Tibial nerve (tissue), 4 donors: ENCODE measurements around the gene OGDH. TPM values are rescaled to one million over a fixed set of nuclear protein-coding genes. Genes with fewer than 3 reads are reported as not detected.
"Not testable (repeated sequence)": the region's sequence is repeated elsewhere in the genome, so short reads cannot be mapped to it uniquely, and the experiment has no call there.

Experiments used
- DNase-seq, 2 donors: peaks; one replicate each; pipeline ENCODE4 v3.0.0-alpha.2; 2019; ENCODE audit warnings: low spot score in 2 of 2
- H3K27ac ChIP-seq, 4 donors: fragments of 200-600 bp; sonication (generic) in 3 of 4; one replicate each; pipeline ENCODE4 v1.5.1; 2017 to 2019; ENCODE audit warnings: mild to moderate bottlenecking in 1 of 4
- H3K27me3 ChIP-seq, 2 donors: fragments of 200-600 bp; sonication (generic) in 1 of 2; one replicate each; pipeline versions ENCODE4 v1.5.1 to v1.6.0; 2017 to 2019
- H3K36me3 ChIP-seq, 3 donors: fragments of 200-600 bp; sonication (generic); one replicate each; pipeline ENCODE4 v1.5.1; 2018 to 2019
- H3K4me1 ChIP-seq, 4 donors: fragments of 200-600 bp; sonication (generic) in 3 of 4; one replicate each; pipeline ENCODE4 v1.5.1; 2017 to 2019
- H3K4me3 ChIP-seq, 4 donors: fragments of 200-600 bp; sonication (generic) in 3 of 4; one replicate each; pipeline ENCODE4 v1.5.1; 2017 to 2019; ENCODE audit warnings: mild to moderate bottlenecking in 1 of 4, moderate library complexity in 1 of 4
- H3K9me3 ChIP-seq, 4 donors: fragments of 200-600 bp; sonication (generic) in 3 of 4; one replicate each; pipeline ENCODE4 v1.5.1; 2017 to 2019
- EP300 ChIP-seq, 2 donors: sonication (generic); formaldehyde crosslinking; IDR thresholded peaks; one replicate each; pipeline ENCODE4 v1.6.1; 2017; ENCODE audit warnings: antibody characterized with exemption in 2 of 2, mild to moderate bottlenecking in 1 of 2
- POLR2A ChIP-seq, 2 donors: fragments of 450-650 bp; IDR thresholded peaks; one replicate each; pipeline ENCODE4 v1.6.1; 2017; ENCODE audit warnings: antibody characterized with exemption in 2 of 2, mild to moderate bottlenecking in 2 of 2, moderate library complexity in 2 of 2
- WGBS, 2 donors: methylation state at CpG; one replicate each; pipeline ENCODE4 v1.1.5; 2018; 5-methylcytosine and 5-hydroxymethylcytosine counted together
- total RNA-seq, 4 donors: library from RNA; depleted of rRNA; stranded (reverse); fragments of >200 nt; gene quantifications; one replicate each; pipeline ENCODE4 v1.1.0, GENCODE V29; 2016
- TF ChIP-seq, protein P1 (sequence below), 5 experiments: fragments of 200-600 bp in 3 of 5; fragments of 450-650 bp in 2 of 5; sonication (generic) in 3 of 5; IDR thresholded peaks; one replicate each; pipeline ENCODE4 v1.5.1; 2016 to 2019; ENCODE audit warnings: antibody characterized with exemption in 5 of 5, mild to moderate bottlenecking in 3 of 5, moderate library complexity in 2 of 5

OGDH gene
- total RNA-seq, 4 donors from 2014 or later = 66.8 to 76.5 (median 70.1) TPM

DNA sequence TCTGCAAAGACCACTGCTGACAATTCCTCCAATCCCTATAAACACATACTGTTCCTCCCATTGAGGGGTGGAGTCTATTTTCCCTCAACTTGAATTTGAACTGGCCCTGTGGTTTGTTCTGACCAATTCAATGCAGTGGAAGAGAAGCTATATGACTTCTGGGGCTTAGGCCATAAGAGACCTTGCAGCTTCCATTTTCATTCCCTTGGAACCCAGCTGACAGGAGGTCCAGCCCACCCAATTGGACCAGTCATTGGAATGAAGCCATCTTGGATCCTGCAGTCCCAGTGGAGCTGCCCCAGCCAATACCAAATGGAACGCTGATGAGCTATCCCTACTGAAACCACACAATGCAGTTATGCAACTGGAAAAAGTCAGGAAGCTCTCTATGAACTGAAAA, 15.5 kb upstream of the OGDH start:
- no peak overlapping the region for H3K27ac ChIP-seq
- no peak for DNase-seq
- no peaks in the 10 kb centered on the region for H3K9me3 ChIP-seq
- no peak overlapping the region for H3K4me3 ChIP-seq
- WGBS, 2 donors = 80% methylated on average over 1 of the region's 1 CpG
- H3K27me3 ChIP-seq = no peaks in the 10 kb centered on the region
- H3K36me3 ChIP-seq = no peaks in the 10 kb centered on the region
- TF ChIP-seq POLR2A (IDR thresholded peaks at IDR 0.05) = no peak
- no peak for TF ChIP-seq EP300 (IDR thresholded peaks at IDR 0.05)
- TF ChIP-seq, protein P1, sequence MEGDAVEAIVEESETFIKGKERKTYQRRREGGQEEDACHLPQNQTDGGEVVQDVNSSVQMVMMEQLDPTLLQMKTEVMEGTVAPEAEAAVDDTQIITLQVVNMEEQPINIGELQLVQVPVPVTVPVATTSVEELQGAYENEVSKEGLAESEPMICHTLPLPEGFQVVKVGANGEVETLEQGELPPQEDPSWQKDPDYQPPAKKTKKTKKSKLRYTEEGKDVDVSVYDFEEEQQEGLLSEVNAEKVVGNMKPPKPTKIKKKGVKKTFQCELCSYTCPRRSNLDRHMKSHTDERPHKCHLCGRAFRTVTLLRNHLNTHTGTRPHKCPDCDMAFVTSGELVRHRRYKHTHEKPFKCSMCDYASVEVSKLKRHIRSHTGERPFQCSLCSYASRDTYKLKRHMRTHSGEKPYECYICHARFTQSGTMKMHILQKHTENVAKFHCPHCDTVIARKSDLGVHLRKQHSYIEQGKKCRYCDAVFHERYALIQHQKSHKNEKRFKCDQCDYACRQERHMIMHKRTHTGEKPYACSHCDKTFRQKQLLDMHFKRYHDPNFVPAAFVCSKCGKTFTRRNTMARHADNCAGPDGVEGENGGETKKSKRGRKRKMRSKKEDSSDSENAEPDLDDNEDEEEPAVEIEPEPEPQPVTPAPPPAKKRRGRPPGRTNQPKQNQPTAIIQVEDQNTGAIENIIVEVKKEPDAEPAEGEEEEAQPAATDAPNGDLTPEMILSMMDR (IDR thresholded peaks at IDR 0.05) = no peak
- H3K4me1 ChIP-seq = peaks cover 0 to 6% (median 0%) of the 10 kb centered on the region in 4 donors

DNA sequence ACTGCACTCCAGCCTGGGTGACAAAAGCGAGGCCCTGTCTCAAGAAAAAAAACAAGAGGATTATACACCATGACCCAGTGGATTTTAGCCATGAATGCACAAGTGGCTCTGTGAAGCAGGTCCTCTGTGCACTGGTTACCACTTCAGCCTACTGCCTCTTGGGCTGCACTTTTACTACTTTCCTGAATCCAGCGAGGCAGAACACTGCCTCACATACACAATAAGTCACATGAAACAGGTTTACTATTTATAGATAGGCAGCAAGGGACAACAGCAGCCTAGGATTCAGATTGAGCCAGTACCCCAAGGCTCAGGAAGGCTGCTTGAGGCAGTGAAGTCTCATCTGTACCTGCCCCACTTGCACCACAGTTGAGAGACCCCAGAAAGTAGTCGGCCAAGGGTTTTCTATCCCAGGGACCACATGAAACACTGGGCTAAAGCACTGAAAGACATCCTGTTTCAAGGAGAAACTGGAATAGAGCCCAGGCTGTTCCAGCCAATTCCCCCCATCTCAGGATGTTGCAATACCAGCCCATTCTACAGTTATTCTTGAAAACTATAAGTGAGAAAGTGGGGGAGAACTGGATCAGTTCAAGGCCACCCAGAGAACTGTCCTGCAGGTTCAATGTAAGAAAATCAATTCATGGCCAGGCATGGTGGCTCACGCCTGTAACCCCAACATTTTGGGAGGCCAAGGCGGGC, 10.3 kb upstream of the OGDH start:
- Histone ChIP-seq H3K9me3 (no peaks in the 10 kb centered on the region), H3K4me3 (no peak overlapping the region), H3K27me3 (no peaks in the 10 kb centered on the region), H3K27ac (no peak overlapping the region), H3K4me1 (no peaks in the 10 kb centered on the region), H3K36me3 (no peaks in the 10 kb centered on the region)
- no peak for TF ChIP-seq EP300 (IDR thresholded peaks at IDR 0.05)
- TF ChIP-seq POLR2A (IDR thresholded peaks at IDR 0.05) = no peak
- TF ChIP-seq, protein P1 (IDR thresholded peaks at IDR 0.05) = no peak
- DNase-seq = no peak
- 55 to 71% methylated on average over 5 of the region's 5 CpGs for WGBS, 2 donors

DNA sequence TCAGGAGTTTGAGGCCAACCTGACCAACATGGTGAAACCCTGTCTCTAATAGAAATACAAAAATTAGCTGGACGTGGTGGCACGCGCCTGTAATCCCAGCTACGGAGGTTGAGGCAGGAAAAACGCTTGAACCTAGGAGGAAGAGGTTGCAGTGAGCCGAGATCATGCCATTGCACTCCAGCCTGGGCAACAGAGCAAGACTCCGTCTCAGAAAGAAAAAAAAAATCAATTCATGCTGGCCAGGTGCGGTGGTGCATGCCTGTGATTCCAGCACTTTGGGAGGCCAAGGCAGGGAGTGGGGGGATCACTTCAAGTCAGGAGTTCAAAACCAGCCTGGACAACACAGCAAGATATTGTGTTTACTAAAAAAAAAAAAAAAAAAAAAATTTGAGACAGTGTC, 9.2 kb upstream of the OGDH start:
- H3K27me3 ChIP-seq, DNase-seq, H3K27ac ChIP-seq, H3K9me3 ChIP-seq, H3K36me3 ChIP-seq, H3K4me1 ChIP-seq, H3K4me3 ChIP-seq: not testable (repeated sequence)
- 88% methylated on average over 8 of the region's 8 CpGs for WGBS, 2 donors

DNA sequence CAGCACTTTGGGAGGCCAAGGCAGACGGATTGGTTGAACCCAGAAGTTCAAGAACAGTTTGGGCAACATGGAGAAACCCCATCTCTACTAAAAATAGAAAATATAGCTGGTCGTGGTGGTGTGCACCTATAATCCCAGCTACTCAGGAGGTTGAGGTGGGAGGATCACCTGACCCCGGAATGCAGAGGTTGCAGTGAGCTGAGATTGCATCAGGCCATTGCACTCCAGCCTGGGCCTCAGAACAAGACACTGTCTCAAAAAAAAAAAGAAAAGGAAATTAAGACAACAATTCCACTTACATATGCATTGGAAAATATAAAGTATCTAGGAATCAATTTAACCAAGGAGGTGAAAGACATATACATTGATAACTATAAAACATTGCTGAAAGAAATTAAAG, 7.2 kb upstream of the OGDH start:
- H3K4me3 ChIP-seq = no peak overlapping the region
- 59 to 62% methylated on average over 3 of the region's 3 CpGs for WGBS, 2 donors

DNA sequence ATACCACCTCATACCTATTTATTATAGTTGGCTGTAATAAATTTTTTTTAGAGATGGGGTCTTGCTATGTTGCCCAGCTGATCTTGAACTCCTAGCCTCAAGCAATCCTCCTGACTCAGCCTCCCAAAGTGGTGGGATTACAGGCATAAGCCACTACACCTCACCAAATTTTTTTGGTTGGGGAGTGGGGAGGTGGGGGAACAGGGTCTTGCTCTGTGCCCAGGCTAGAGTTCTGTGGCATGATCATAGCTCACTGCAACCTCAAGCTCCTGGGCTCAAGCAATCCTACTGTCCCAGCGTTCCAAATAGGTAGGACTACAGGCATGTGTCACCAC, 3.9 kb upstream of the OGDH start:
- DNase-seq = no peak
- H3K9me3 ChIP-seq = no peaks in the 10 kb centered on the region
- TF ChIP-seq POLR2A (IDR thresholded peaks at IDR 0.05) = no peak
- TF ChIP-seq, protein P1 (IDR thresholded peaks at IDR 0.05) = no peak
- TF ChIP-seq EP300 (IDR thresholded peaks at IDR 0.05) = no peak
- H3K36me3 ChIP-seq = no peaks in the 10 kb centered on the region
- H3K4me1 ChIP-seq = peaks cover 0 to 11% (median 9%) of the 10 kb centered on the region in 4 donors
- no peak overlapping the region for H3K27ac ChIP-seq
- no peaks in the 10 kb centered on the region for H3K27me3 ChIP-seq
- 75% methylated on average over 1 of the region's 1 CpG for WGBS, 2 donors
- no peak overlapping the region for H3K4me3 ChIP-seq

More for the DNA sequence above, 7.2 kb upstream of the OGDH start:
- no peaks in the 10 kb centered on the region for H3K4me1 ChIP-seq
- DNase-seq = no peak
- no peak overlapping the region for H3K27ac ChIP-seq
- H3K27me3 ChIP-seq = no peaks in the 10 kb centered on the region
- H3K36me3 ChIP-seq = no peaks in the 10 kb centered on the region
- TF ChIP-seq EP300 (IDR thresholded peaks at IDR 0.05) = no peak
- TF ChIP-seq, protein P1 (IDR thresholded peaks at IDR 0.05) = no peak
- TF ChIP-seq POLR2A (IDR thresholded peaks at IDR 0.05) = no peak
- no peaks in the 10 kb centered on the region for H3K9me3 ChIP-seq

DNA sequence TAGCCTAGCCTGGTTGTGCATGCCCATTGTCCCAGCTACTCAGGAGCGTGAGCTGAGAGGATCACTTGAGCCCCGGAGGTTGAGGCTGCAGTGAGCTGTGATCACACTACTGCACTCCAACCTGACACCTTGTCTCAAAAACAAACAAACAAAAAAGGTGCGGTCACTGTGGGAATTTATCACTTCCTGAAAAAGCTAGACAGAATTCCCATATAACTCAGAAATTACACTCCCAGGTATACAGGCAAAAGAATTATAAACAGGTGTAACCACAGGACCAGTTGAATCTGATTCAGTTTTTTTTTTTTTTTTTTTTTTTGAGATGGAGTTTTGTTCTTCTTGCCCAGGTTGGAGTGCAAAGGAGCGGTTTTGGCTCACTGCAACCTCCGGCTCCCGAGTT, 3.2 kb upstream of the OGDH start:
- Histone ChIP-seq H3K36me3 (no peaks in the 10 kb centered on the region), H3K4me1 (peaks cover 0 to 18% (median 12%) of the 10 kb centered on the region in 4 donors), H3K9me3 (no peaks in the 10 kb centered on the region), H3K27ac (no peak overlapping the region), H3K27me3 (no peaks in the 10 kb centered on the region), H3K4me3 (no peak overlapping the region)
- TF ChIP-seq, protein P1 (IDR thresholded peaks at IDR 0.05) = no peak
- TF ChIP-seq POLR2A (IDR thresholded peaks at IDR 0.05) (no peak), EP300 (IDR thresholded peaks at IDR 0.05) (no peak)
- no peak for DNase-seq
- 80 to 83% methylated on average over 6 of the region's 6 CpGs for WGBS, 2 donors
